Measurements from ENCODE around the gene HIVEP2.
A peak's percentile ranks its signal among the peaks of the same experiment; 100 is the strongest.

Gene HIVEP2

DNA sequence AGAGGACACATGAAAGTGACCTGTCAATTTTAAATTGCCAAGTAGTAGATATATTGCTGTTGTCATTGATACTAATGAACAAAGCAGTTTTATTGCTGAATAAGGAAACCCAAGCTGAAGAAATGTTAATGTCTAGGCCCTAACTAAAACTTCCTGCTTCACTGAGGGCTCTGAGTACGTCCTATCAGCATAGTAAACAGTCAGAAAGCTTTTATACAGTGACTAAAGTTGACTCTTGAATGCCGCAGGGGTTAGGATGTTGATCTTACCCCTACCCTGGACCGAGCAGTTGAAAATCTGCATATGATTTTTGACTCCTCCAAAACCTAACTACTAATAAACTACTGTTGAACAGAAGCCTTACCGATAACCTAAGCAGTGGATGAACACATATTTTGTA lies 149.0 kb downstream of the HIVEP2 start:
- peak overlapping the region; percentile 58 for H3K27ac ChIP-seq (replicated peaks)
- TF ChIP-seq POLR2AphosphoS5 (IDR thresholded peaks at IDR 0.05; ENCODE audit: low read depth) = no peak
- TF ChIP-seq, protein P1, sequence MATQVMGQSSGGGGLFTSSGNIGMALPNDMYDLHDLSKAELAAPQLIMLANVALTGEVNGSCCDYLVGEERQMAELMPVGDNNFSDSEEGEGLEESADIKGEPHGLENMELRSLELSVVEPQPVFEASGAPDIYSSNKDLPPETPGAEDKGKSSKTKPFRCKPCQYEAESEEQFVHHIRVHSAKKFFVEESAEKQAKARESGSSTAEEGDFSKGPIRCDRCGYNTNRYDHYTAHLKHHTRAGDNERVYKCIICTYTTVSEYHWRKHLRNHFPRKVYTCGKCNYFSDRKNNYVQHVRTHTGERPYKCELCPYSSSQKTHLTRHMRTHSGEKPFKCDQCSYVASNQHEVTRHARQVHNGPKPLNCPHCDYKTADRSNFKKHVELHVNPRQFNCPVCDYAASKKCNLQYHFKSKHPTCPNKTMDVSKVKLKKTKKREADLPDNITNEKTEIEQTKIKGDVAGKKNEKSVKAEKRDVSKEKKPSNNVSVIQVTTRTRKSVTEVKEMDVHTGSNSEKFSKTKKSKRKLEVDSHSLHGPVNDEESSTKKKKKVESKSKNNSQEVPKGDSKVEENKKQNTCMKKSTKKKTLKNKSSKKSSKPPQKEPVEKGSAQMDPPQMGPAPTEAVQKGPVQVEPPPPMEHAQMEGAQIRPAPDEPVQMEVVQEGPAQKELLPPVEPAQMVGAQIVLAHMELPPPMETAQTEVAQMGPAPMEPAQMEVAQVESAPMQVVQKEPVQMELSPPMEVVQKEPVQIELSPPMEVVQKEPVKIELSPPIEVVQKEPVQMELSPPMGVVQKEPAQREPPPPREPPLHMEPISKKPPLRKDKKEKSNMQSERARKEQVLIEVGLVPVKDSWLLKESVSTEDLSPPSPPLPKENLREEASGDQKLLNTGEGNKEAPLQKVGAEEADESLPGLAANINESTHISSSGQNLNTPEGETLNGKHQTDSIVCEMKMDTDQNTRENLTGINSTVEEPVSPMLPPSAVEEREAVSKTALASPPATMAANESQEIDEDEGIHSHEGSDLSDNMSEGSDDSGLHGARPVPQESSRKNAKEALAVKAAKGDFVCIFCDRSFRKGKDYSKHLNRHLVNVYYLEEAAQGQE (IDR thresholded peaks at IDR 0.05; ENCODE audit: insufficient replicate concordance, low read depth) = no peak
- no peak for TF ChIP-seq CTCF (IDR thresholded peaks at IDR 0.05; ENCODE audit: insufficient read depth, low read length)
- TF ChIP-seq SPI1 (IDR thresholded peaks at IDR 0.05; ENCODE audit: borderline replicate concordance, low read depth) = no peak
- no peak for TF ChIP-seq GABPA (IDR thresholded peaks at IDR 0.05; ENCODE audit: low read depth)
- no peak for DNase-seq (ENCODE audit: low read depth in 1 of 2, low spot score in 1 of 2)
- H3K27me3 ChIP-seq (ENCODE audit: insufficient read depth, poor library complexity, severe bottlenecking) = no peaks in the 10 kb centered on the region
- no peak overlapping the region for H3K4me3 ChIP-seq (replicated peaks; ENCODE audit: insufficient read depth, low read length)

- no peak for DNase-seq (ENCODE audit: low read depth in 1 of 2, low spot score in 1 of 2)
- no peaks in the 10 kb centered on the region for H3K27me3 ChIP-seq (ENCODE audit: insufficient read depth, poor library complexity, severe bottlenecking)
- H3K27ac ChIP-seq (replicated peaks) = no peak overlapping the region
- TF ChIP-seq POLR2AphosphoS5 (IDR thresholded peaks at IDR 0.05; ENCODE audit: low read depth) (no peak), SPI1 (IDR thresholded peaks at IDR 0.05; ENCODE audit: borderline replicate concordance, low read depth) (no peak), GABPA (IDR thresholded peaks at IDR 0.05; ENCODE audit: low read depth) (no peak), CTCF (IDR thresholded peaks at IDR 0.05; ENCODE audit: insufficient read depth, low read length) (no peak)
- TF ChIP-seq, protein P1 (IDR thresholded peaks at IDR 0.05; ENCODE audit: insufficient replicate concordance, low read depth) = no peak
- H3K4me3 ChIP-seq (replicated peaks; ENCODE audit: insufficient read depth, low read length) = no peak overlapping the region
Measured at GRCh38 chr6:142794424-142794823, 150.6 kb downstream of the HIVEP2 start.

GRCh38 chr6:142790257-142790656 lies 154.7 kb downstream of the HIVEP2 start:
- no peak overlapping the region for H3K4me3 ChIP-seq (replicated peaks; ENCODE audit: insufficient read depth, low read length)
- no peak overlapping the region for H3K27ac ChIP-seq (replicated peaks)
- DNase-seq (ENCODE audit: low read depth in 1 of 2, low spot score in 1 of 2) = no peak
- H3K27me3 ChIP-seq (ENCODE audit: insufficient read depth, poor library complexity, severe bottlenecking) = no peaks in the 10 kb centered on the region
- TF ChIP-seq POLR2AphosphoS5 (IDR thresholded peaks at IDR 0.05; ENCODE audit: low read depth) (no peak), SPI1 (IDR thresholded peaks at IDR 0.05; ENCODE audit: borderline replicate concordance, low read depth) (no peak), GABPA (IDR thresholded peaks at IDR 0.05; ENCODE audit: low read depth) (no peak), CTCF (IDR thresholded peaks at IDR 0.05; ENCODE audit: insufficient read depth, low read length) (no peak)
- TF ChIP-seq, protein P1 (IDR thresholded peaks at IDR 0.05; ENCODE audit: insufficient replicate concordance, low read depth) = no peak

Measured in HL-60 (cell line).